HG02798 (cell line): ENCODE measurements around the gene IPO11.
"Not testable (repeated sequence)": the region's sequence is repeated elsewhere in the genome, so short reads cannot be mapped to it uniquely, and the experiment has no call there.

Experiments
- ATAC-seq: cut with Tn5 transposase; IDR thresholded peaks from one replicate; pipeline ENCODE4 v1.9.1; 2021; ENCODE audit warnings: mild to moderate bottlenecking; ENCODE audit not compliant: unreplicated experiment, poor library complexity

The IPO11 gene

GRCh38 chr5:62508760-62509159 is 96.2 kb downstream of the IPO11 start:
- ATAC-seq: not testable (repeated sequence)

DNA sequence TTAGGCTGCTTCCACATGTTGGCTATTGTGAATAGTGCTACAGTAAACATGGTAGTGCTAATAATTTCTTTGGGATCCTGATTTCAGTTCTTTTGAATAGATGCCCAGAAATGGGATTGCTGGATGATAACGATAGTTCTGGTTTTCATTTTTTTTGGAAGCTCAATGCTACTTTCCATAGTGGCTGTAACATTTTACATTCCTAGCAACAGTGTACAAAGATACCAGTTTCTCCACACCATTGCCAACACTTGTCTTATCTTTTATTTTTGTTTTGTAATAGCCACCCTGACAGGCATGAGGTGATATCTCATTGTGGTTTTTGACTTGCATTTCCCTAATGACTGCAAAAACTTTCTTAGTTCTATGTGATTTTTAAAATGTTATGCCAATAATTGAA is 97.2 kb downstream of the IPO11 start:
- no peak for ATAC-seq

GRCh38 chr5:62513085-62513484 is 100.5 kb downstream of the IPO11 start:
- not testable (repeated sequence) for ATAC-seq

GRCh38 chr5:62514510-62515119 is 102.1 kb downstream of the IPO11 start:
- no peak for ATAC-seq

DNA sequence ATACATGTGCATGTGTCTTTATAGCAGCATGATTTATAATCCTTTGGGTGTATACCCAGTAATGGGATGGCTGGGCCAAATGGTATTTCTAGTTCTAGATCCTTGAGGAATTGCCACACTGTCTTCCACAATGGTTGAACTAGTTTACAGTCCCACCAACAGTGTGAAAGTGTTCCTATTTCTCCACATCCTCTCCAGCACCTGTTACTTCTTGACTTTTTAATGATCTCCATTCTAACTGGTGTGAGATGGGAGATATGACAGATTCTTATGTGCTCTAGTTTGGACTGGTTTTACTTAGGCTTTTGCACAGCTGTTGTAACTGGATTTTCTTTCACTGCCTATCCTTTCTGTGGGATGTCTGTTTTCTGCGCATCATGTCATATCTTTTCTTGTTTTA is 108.2 kb downstream of the IPO11 start:
- ATAC-seq: not testable (repeated sequence)

DNA sequence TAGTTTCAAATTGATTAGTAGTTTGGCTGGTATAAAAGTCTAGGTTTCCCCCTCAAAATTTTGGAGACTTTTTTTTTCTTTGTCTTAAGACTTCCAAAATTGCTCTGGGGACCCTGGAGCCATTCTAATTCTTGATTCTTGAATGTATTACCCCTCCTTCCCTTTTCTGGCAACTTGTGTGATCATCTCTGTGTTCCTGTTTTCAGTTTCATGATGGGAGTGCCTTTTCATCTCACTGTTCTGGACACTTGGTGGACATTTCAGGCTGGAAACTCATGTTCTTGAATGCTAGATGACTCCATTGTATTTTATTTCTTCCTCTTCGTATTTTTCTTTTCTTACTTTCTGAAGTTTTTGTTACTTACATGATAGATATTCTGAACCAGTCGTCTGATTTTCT is 108.8 kb downstream of the IPO11 start:
- no peak for ATAC-seq

- no peak for ATAC-seq
Observed at GRCh38 chr5:62522811-62523210, 110.2 kb downstream of the IPO11 start.

DNA sequence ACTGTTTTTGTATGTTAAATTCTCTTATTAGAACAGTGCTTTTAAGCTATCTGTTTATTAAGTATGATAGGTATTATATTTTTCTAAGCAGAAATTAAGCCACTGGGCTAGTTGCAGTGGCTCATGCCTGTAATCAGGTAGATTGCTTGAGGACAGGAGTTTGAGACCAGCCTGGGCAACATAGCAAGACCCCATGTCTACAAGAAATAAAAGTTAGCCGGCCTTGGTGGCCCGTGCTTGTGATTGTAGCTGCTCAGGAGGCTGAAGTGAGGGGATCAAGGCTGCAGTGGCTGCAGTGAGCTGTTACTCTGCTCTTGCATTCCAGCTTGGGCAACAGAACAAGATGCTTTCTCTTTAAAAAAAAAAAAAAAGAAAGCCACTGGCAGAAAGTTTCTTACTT is 121.0 kb downstream of the IPO11 start:
- ATAC-seq: no peak

- no peak for ATAC-seq
Observed at GRCh38 chr5:62534461-62535236, 122.1 kb downstream of the IPO11 start.

GRCh38 chr5:62536232-62536631 is 123.7 kb downstream of the IPO11 start:
- no peak for ATAC-seq

DNA sequence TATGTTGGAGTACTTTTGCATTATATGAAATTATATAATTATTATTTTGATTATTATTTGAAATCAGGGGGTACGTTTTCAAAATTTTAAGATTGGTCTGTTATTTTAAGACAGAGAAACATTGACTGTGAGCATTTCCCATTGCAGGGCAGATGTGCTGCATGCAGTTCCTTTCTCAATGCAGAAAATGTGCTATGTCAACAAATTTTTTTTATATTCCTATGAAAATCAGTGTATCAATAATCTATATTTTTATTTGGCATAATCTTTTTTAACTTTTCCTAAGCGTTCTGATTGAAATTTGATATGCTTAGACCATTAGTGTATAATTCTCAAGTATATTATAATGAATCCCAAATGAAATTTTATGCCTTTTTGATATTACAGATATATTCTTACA is 124.2 kb downstream of the IPO11 start:
- no peak for ATAC-seq

GRCh38 chr5:62538017-62538942 is 125.7 kb downstream of the IPO11 start:
- ATAC-seq: no peak

GRCh38 chr5:62542720-62543119 is 130.2 kb downstream of the IPO11 start:
- no peak for ATAC-seq

GRCh38 chr5:62547945-62548630 is 135.5 kb downstream of the IPO11 start:
- no peak for ATAC-seq

GRCh38 chr5:62550103-62550502 is 137.5 kb downstream of the IPO11 start:
- ATAC-seq: no peak

DNA sequence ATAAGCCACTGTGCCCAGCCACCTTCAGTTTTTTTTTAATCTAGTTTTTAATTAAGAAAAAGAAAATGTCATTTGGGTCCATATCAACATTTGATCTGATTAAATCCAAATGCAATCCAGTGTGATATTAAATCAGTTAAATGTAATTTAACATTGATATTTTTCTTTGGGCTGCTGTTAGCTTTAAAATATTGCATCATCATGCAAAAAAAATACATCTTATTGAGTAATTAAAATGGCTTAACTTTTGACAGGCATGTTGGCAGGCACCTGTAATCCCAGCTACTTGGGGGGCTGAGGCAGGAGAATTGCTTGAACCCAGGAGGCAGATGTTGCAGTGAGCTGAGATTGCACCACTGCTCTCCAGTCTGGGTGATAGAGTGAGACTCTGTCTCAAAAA is 143.4 kb downstream of the IPO11 start:
- no peak for ATAC-seq

GRCh38 chr5:62558941-62559340 is 146.4 kb downstream of the IPO11 start:
- ATAC-seq: no peak

- ATAC-seq: no peak
Observed at GRCh38 chr5:62560786-62561185, 148.2 kb downstream of the IPO11 start.

DNA sequence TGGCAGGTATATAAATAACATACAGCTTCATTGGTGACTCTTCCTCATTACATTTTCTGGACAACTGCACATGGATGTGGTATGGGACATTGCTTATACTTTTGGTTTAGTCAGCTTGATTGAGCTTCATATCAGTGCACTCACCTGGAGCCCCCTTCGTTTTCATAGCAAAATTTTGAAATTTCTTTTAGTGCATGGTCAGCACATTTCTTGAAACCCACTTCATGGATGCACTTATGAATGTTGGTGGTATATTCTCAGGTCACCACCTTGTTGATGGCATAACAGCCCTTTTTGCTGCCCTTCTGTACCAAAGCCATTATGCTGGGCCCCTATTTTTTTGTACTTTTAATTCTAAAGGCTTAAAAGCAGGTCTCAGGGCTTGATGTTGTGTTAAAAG is 149.3 kb downstream of the IPO11 start:
- no peak for ATAC-seq

GRCh38 chr5:62562867-62563266 is 150.3 kb downstream of the IPO11 start:
- no peak for ATAC-seq
